Neutrophil (primary cell): Measurements from ENCODE around the gene OR10R2.

Source experiments
- H3K27ac ChIP-seq: fragments of 200-600 bp; sonication (generic); 2 replicates; pipeline ENCODE4 v1.5.1; 2016; ENCODE audit warnings: mild to moderate bottlenecking, moderate library complexity
- H3K27me3 ChIP-seq: fragments of 200-600 bp; sonication (generic); 2 replicates; pipeline ENCODE4 v1.6.0; 2016; ENCODE audit warnings: mild to moderate bottlenecking
- H3K36me3 ChIP-seq: fragments of 200-600 bp; sonication (generic); 2 replicates; pipeline ENCODE4 v1.5.1; 2017
- H3K4me1 ChIP-seq, 2 experiments: fragments of 200-600 bp in 1 of 2; sonication (generic) in 1 of 2; 1 replicate in 1 of 2; 2 replicates in 1 of 2; pipeline versions ENCODE4 v1.5.1 to v1.6.1; 2013 to 2016; ENCODE audit warnings: low read depth in 1 of 2, low read length in 1 of 2, mild to moderate bottlenecking in 1 of 2, moderate library complexity in 1 of 2; ENCODE audit not compliant: control insufficient read depth in 1 of 2, insufficient read depth in 1 of 2
- H3K4me3 ChIP-seq, 2 experiments: fragments of 200-600 bp in 1 of 2; sonication (generic) in 1 of 2; 1 replicate in 1 of 2; 2 replicates in 1 of 2; pipeline ENCODE4 v1.5.1; 2013 to 2016; ENCODE audit warnings: low read depth in 1 of 2, low read length in 1 of 2, mild to moderate bottlenecking in 1 of 2, moderate library complexity in 1 of 2
- H3K9me3 ChIP-seq: fragments of 200-600 bp; sonication (generic); 2 replicates; pipeline ENCODE4 v1.5.1; 2016
- TF ChIP-seq, protein P1 (sequence below): fragments of 200-600 bp; sonication (generic); IDR thresholded peaks from 2 replicates; pipeline ENCODE4 v1.5.1; 2016; ENCODE audit warnings: antibody characterized with exemption

Gene OR10R2

GRCh38 chr1:158509471-158510156, 37.6 kb downstream of the OR10R2 start:
- TF ChIP-seq, protein P1, sequence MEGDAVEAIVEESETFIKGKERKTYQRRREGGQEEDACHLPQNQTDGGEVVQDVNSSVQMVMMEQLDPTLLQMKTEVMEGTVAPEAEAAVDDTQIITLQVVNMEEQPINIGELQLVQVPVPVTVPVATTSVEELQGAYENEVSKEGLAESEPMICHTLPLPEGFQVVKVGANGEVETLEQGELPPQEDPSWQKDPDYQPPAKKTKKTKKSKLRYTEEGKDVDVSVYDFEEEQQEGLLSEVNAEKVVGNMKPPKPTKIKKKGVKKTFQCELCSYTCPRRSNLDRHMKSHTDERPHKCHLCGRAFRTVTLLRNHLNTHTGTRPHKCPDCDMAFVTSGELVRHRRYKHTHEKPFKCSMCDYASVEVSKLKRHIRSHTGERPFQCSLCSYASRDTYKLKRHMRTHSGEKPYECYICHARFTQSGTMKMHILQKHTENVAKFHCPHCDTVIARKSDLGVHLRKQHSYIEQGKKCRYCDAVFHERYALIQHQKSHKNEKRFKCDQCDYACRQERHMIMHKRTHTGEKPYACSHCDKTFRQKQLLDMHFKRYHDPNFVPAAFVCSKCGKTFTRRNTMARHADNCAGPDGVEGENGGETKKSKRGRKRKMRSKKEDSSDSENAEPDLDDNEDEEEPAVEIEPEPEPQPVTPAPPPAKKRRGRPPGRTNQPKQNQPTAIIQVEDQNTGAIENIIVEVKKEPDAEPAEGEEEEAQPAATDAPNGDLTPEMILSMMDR: no peak

DNA sequence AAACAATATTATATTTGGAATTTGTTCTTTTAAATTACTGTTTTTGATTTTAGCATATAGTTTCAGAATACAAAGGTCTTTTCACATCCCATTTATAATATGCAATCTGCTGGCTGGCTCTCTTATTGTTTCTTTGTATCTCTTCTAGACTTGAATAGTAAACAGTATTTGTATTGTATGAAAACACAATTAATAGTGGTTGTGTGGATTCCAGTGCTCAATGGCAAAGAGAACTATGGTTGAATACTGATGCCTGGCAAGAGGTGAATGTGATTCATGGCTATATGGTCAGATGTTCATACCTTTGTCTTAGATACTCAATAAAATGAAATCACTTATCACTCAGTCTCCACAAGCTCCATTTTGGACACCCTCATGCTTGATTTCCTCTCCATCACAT, 44.9 kb downstream of the OR10R2 start:
- H3K27ac ChIP-seq: no peak overlapping the region
- H3K9me3 ChIP-seq: no peaks in the 10 kb centered on the region
- TF ChIP-seq, protein P1: no peak
- no peaks in the 10 kb centered on the region for H3K4me1 ChIP-seq
- H3K4me3 ChIP-seq: no peak overlapping the region
- no peaks in the 10 kb centered on the region for H3K36me3 ChIP-seq
- H3K27me3 ChIP-seq: no peaks in the 10 kb centered on the region

More at GRCh38 chr1:158509471-158510156, 37.6 kb downstream of the OR10R2 start:
- Histone ChIP-seq H3K27ac (no peak overlapping the region), H3K9me3 (no peaks in the 10 kb centered on the region), H3K4me3 (no peak overlapping the region), H3K4me1 (no peaks in the 10 kb centered on the region), H3K27me3 (peaks cover 2% of the 10 kb centered on the region), H3K36me3 (no peaks in the 10 kb centered on the region)

GRCh38 chr1:158520021-158520420, 48.0 kb downstream of the OR10R2 start:
- Histone ChIP-seq H3K4me3 (no peak overlapping the region), H3K27ac (no peak overlapping the region), H3K9me3 (no peaks in the 10 kb centered on the region), H3K4me1 (no peaks in the 10 kb centered on the region), H3K27me3 (peaks cover 14% of the 10 kb centered on the region), H3K36me3 (no peaks in the 10 kb centered on the region)
- TF ChIP-seq, protein P1: no peak

DNA sequence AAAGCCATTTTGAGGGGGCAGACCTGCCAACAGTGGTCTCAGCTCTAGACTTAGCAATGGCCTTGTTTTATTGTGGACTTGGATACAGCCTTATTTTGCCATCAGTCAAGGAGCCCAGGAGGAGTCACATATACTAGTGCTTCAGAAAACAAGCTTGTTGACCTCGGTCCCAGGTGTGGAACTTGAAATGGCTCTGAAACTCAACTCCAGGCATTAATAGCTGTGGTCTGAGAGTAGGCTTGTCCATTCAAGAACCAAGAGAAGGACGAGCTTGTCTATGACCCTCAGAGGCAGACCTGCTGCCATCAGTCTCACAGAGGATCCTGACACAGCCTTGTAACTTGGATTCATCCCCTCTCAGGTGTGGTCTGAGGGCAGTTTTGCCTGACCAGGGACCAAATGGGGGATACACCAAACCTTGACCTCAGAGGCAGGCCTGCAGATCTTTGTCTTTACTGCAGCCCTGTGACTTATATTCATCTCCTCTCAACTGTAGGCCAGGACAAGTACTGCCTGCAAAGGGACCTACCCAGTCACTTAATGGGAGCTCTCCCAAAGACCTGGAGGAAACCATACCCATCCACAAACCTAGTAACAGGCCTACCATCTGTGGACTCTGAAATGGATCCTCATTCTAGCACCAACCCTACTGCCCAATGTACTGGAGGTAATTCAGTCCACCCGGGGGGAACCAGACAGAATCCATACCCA, 49.1 kb downstream of the OR10R2 start:
- no peak overlapping the region for H3K27ac ChIP-seq
- no peak overlapping the region for H3K4me3 ChIP-seq
- TF ChIP-seq, protein P1: no peak
- H3K36me3 ChIP-seq: no peaks in the 10 kb centered on the region
- H3K4me1 ChIP-seq: no peaks in the 10 kb centered on the region
- peaks cover 15% of the 10 kb centered on the region for H3K27me3 ChIP-seq
- H3K9me3 ChIP-seq: no peaks in the 10 kb centered on the region

DNA sequence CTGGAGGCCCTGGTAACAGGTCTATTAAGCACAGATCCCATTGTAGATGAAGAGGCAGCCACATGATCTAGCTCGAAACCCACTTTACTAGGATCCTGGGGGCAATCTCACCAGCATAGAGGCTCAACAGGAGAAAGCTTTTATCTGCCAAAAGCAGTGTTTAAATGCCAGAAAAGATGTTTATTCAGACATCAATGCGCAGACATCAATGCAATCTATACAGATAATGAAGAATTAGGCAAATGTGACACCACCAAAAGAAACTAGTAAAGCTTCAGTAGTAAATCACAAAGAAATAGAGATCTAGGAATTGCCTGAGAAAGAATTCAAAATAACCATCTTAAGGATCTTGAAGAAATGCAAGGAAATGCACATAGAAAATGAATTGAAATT, 49.6 kb downstream of the OR10R2 start:
- H3K27me3 ChIP-seq: peaks cover 15% of the 10 kb centered on the region
- TF ChIP-seq, protein P1: no peak
- no peaks in the 10 kb centered on the region for H3K9me3 ChIP-seq

More for the DNA sequence above, 49.6 kb downstream of the OR10R2 start:
- H3K36me3 ChIP-seq: no peaks in the 10 kb centered on the region
- H3K4me3 ChIP-seq: no peak overlapping the region
- no peaks in the 10 kb centered on the region for H3K4me1 ChIP-seq
- no peak overlapping the region for H3K27ac ChIP-seq
